Astrocyte (in vitro differentiated cells and primary cell): ENCODE data around the gene ONECUT2. TPM values are rescaled to one million over a fixed set of nuclear protein-coding genes. Genes with fewer than 3 reads are reported as not detected.
"Not testable (repeated sequence)": the region's sequence is repeated elsewhere in the genome, so short reads cannot be mapped to it uniquely, and the experiment has no call there.

ENCODE experiments used
- DNase-seq: peaks from one replicate; pipeline ENCODE4 v3.0.0-alpha.2; 2010; ENCODE audit warnings: low read depth
- FAIRE-seq: peaks from 2 replicates; lab custom pipeline; 2011; peaks lifted over from hg19 to GRCh38; lab: Jason Lieb, UNC
- H2AFZ ChIP-seq: 2 replicates; pipeline ENCODE4 v1.6.0; 2012; ENCODE audit warnings: low read depth, low read length, inconsistent platforms
- H3K27ac ChIP-seq: 2 replicates; pipeline ENCODE4 v1.5.1; 2011; ENCODE audit warnings: low read depth, low read length, inconsistent platforms
- H3K27me3 ChIP-seq: 2 replicates; pipeline ENCODE4 v1.6.0; 2011; ENCODE audit warnings: low read length, inconsistent platforms; ENCODE audit not compliant: insufficient read depth
- H3K36me3 ChIP-seq: 2 replicates; pipeline ENCODE4 v1.5.1; 2011; ENCODE audit warnings: low read length, inconsistent platforms; ENCODE audit not compliant: insufficient read depth
- H3K4me1 ChIP-seq: 2 replicates; pipeline ENCODE4 v1.5.1; 2011; ENCODE audit warnings: low read length, inconsistent platforms; ENCODE audit not compliant: insufficient read depth
- H3K4me2 ChIP-seq: 2 replicates; pipeline ENCODE4 v1.6.0; 2012; ENCODE audit warnings: low read length, inconsistent platforms
- H3K4me3 ChIP-seq: 2 replicates; pipeline ENCODE4 v1.5.1; 2011; ENCODE audit warnings: low read depth, mild to moderate bottlenecking, low read length, inconsistent platforms; ENCODE audit not compliant: insufficient read depth
- H3K79me2 ChIP-seq: 2 replicates; pipeline ENCODE4 v1.6.0; 2012; ENCODE audit warnings: mild to moderate bottlenecking, low read length, inconsistent platforms; ENCODE audit not compliant: insufficient read depth
- H3K9ac ChIP-seq: 2 replicates; pipeline ENCODE4 v1.6.0; 2012; ENCODE audit warnings: mild to moderate bottlenecking, low read length, inconsistent platforms
- H3K9me3 ChIP-seq: 2 replicates; pipeline ENCODE4 v1.5.1; 2012; ENCODE audit warnings: low read depth, mild to moderate bottlenecking, low read length, inconsistent platforms; ENCODE audit not compliant: insufficient read depth
- H4K20me1 ChIP-seq: 2 replicates; pipeline ENCODE4 v1.6.0; 2012; ENCODE audit warnings: low read length, inconsistent platforms; ENCODE audit not compliant: insufficient read depth
- H3K27ac Mint-ChIP-seq: one replicate; pipeline ENCODE4 v1.8.0; 2021; ENCODE audit warnings: mild to moderate bottlenecking, mixed read lengths; ENCODE audit not compliant: unreplicated experiment
- H3K27me3 Mint-ChIP-seq: one replicate; pipeline ENCODE4 v1.8.0; 2021; ENCODE audit warnings: low read depth, mixed read lengths; ENCODE audit not compliant: unreplicated experiment
- H3K36me3 Mint-ChIP-seq: one replicate; pipeline ENCODE4 v1.8.0; 2021; ENCODE audit warnings: low read depth, mixed read lengths; ENCODE audit not compliant: unreplicated experiment
- H3K4me1 Mint-ChIP-seq: one replicate; pipeline ENCODE4 v1.8.0; 2021; ENCODE audit warnings: low read depth, mixed read lengths; ENCODE audit not compliant: unreplicated experiment
- H3K4me3 Mint-ChIP-seq: one replicate; pipeline ENCODE4 v1.8.0; 2021; ENCODE audit warnings: mild to moderate bottlenecking, moderate library complexity, mixed read lengths; ENCODE audit not compliant: unreplicated experiment
- H3K9me3 Mint-ChIP-seq: one replicate; pipeline ENCODE4 v1.8.0; 2021; ENCODE audit warnings: mild to moderate bottlenecking, mixed read lengths; ENCODE audit not compliant: unreplicated experiment
- EZH2 ChIP-seq: IDR thresholded peaks from 2 replicates; pipeline ENCODE4 v1.6.1; 2012; ENCODE audit warnings: mild to moderate bottlenecking, low read length, inconsistent platforms; ENCODE audit not compliant: insufficient read depth
- total RNA-seq: library from RNA; stranded (reverse); gene quantifications from 2 replicates; pipeline ENCODE4 v1.2.1, GENCODE V29; 2021
- TF ChIP-seq, protein P1 (sequence below): IDR thresholded peaks from 2 replicates; pipeline ENCODE4 v1.5.1; 2011; ENCODE audit warnings: low read depth, mild to moderate bottlenecking, inconsistent platforms, low read length, moderate library complexity; ENCODE audit not compliant: insufficient read depth

The ONECUT2 gene
- total RNA-seq, 1 donor from 2014 or later = 6.2 TPM

DNA sequence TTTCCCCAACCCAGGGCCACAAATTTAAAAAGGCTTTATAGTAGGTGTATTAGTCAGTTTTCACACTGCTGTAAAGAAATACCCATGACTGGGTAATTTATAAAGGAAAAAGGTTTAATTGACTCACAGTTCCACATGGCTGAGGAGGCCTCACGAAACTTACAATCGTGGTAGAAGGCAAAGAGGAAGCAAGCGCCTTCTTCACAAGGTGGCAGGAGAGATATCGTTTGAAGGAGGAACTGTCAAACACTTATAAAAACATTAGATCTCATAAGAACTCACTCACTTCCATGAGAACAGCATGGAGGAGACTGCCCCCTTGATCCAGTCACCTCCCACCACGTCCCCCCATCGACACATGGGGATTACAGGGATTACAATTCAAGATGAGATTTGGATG is 80.9 kb downstream of the ONECUT2 start:
- Mint-ChIP-seq H3K27ac (no peak overlapping the region), H3K36me3 (no peaks in the 10 kb centered on the region), H3K4me1 (no peaks in the 10 kb centered on the region), H3K4me3 (no peak overlapping the region), H3K27me3 (peaks cover 5% of the 10 kb centered on the region), H3K9me3 (no peaks in the 10 kb centered on the region)
- Histone ChIP-seq H3K79me2 (no peaks in the 10 kb centered on the region), H3K36me3 (no peaks in the 10 kb centered on the region), H3K9me3 (no peaks in the 10 kb centered on the region), H4K20me1 (no peaks in the 10 kb centered on the region), H2AFZ (no peak overlapping the region), H3K4me3 (no peak overlapping the region), H3K9ac (no peak overlapping the region), H3K27me3 (no peaks in the 10 kb centered on the region), H3K4me2 (no peak overlapping the region), H3K4me1 (no peaks in the 10 kb centered on the region), H3K27ac (no peak overlapping the region)
- DNase-seq (no peak), FAIRE-seq (no peak)
- TF ChIP-seq, protein P1, sequence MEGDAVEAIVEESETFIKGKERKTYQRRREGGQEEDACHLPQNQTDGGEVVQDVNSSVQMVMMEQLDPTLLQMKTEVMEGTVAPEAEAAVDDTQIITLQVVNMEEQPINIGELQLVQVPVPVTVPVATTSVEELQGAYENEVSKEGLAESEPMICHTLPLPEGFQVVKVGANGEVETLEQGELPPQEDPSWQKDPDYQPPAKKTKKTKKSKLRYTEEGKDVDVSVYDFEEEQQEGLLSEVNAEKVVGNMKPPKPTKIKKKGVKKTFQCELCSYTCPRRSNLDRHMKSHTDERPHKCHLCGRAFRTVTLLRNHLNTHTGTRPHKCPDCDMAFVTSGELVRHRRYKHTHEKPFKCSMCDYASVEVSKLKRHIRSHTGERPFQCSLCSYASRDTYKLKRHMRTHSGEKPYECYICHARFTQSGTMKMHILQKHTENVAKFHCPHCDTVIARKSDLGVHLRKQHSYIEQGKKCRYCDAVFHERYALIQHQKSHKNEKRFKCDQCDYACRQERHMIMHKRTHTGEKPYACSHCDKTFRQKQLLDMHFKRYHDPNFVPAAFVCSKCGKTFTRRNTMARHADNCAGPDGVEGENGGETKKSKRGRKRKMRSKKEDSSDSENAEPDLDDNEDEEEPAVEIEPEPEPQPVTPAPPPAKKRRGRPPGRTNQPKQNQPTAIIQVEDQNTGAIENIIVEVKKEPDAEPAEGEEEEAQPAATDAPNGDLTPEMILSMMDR = no peak
- TF ChIP-seq EZH2 = no peak

GRCh38 chr18:57518533-57518932 is 83.4 kb downstream of the ONECUT2 start:
- DNase-seq (no peak), FAIRE-seq (no peak)
- Histone ChIP-seq H3K9me3 (no peaks in the 10 kb centered on the region), H3K4me2 (no peak overlapping the region), H3K27me3 (no peaks in the 10 kb centered on the region), H3K79me2 (no peaks in the 10 kb centered on the region), H3K9ac (no peak overlapping the region), H3K27ac (no peak overlapping the region), H4K20me1 (no peaks in the 10 kb centered on the region), H3K4me3 (no peak overlapping the region), H2AFZ (no peak overlapping the region), H3K36me3 (no peaks in the 10 kb centered on the region), H3K4me1 (no peaks in the 10 kb centered on the region)
- no peaks in the 10 kb centered on the region for H3K36me3 Mint-ChIP-seq
- H3K4me3 Mint-ChIP-seq = no peak overlapping the region
- TF ChIP-seq, protein P1 = no peak
- no peak for TF ChIP-seq EZH2
- H3K27me3 Mint-ChIP-seq = peaks cover 5% of the 10 kb centered on the region
- H3K4me1 Mint-ChIP-seq = no peaks in the 10 kb centered on the region
- H3K9me3 Mint-ChIP-seq = no peaks in the 10 kb centered on the region
- no peak overlapping the region for H3K27ac Mint-ChIP-seq

- H3K9ac ChIP-seq = no peak overlapping the region
- Mint-ChIP-seq H3K36me3 (no peaks in the 10 kb centered on the region), H3K27ac (no peak overlapping the region), H3K4me3 (no peak overlapping the region), H3K27me3 (peaks cover 8% of the 10 kb centered on the region), H3K4me1 (no peaks in the 10 kb centered on the region), H3K9me3 (peaks cover 4% of the 10 kb centered on the region)
- TF ChIP-seq EZH2 = no peak
- TF ChIP-seq, protein P1 = no peak
- no peak for DNase-seq
- no peak overlapping the region for H2AFZ ChIP-seq
- H3K79me2 ChIP-seq = no peaks in the 10 kb centered on the region
- no peak overlapping the region for H3K4me3 ChIP-seq
- no peaks in the 10 kb centered on the region for H4K20me1 ChIP-seq
- no peaks in the 10 kb centered on the region for H3K27me3 ChIP-seq
- no peaks in the 10 kb centered on the region for H3K9me3 ChIP-seq
- FAIRE-seq = no peak
- no peak overlapping the region for H3K4me2 ChIP-seq
- no peaks in the 10 kb centered on the region for H3K4me1 ChIP-seq
- no peaks in the 10 kb centered on the region for H3K36me3 ChIP-seq
- H3K27ac ChIP-seq = no peak overlapping the region
Observed at GRCh38 chr18:57519668-57520424, 84.7 kb downstream of the ONECUT2 start.

DNA sequence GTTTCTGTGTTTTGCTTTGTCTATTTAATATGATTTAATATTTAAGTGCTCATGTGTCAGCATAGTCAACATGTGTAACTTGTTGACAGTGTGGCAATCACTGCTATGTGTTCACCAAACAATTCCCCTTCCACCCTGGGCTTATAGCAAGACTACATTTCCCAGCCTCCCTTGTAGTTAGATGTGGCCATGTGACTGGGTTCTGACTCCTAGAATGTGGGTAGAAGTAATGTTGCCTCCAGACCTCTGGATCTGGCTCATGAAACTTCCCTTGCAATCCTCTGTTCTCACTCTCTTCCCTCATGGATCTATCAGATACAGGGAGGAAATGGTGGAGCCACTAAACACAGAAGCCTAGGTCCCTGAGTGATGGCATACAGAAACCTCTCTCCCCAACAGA is 87.2 kb downstream of the ONECUT2 start:
- not testable (repeated sequence) for H3K4me2 ChIP-seq, H3K27me3 Mint-ChIP-seq, H2AFZ ChIP-seq, H3K9me3 ChIP-seq, H3K4me3 Mint-ChIP-seq, H3K9ac ChIP-seq, H3K4me1 ChIP-seq, H3K79me2 ChIP-seq, H3K4me3 ChIP-seq, DNase-seq, H3K27me3 ChIP-seq, H3K27ac Mint-ChIP-seq, H3K36me3 Mint-ChIP-seq, H3K4me1 Mint-ChIP-seq, FAIRE-seq, H4K20me1 ChIP-seq, H3K36me3 ChIP-seq, H3K27ac ChIP-seq
- peaks cover 12% of the 10 kb centered on the region for H3K9me3 Mint-ChIP-seq
